Right kidney (tissue), 1 donor: ENCODE data around the gene IDI2.
A peak's percentile ranks its signal among the peaks of the same experiment; 100 is the strongest.

ENCODE experiments used
- DNase-seq: peaks from one replicate; pipeline ENCODE4 v3.0.0-alpha.2; 2016

Gene IDI2

DNA sequence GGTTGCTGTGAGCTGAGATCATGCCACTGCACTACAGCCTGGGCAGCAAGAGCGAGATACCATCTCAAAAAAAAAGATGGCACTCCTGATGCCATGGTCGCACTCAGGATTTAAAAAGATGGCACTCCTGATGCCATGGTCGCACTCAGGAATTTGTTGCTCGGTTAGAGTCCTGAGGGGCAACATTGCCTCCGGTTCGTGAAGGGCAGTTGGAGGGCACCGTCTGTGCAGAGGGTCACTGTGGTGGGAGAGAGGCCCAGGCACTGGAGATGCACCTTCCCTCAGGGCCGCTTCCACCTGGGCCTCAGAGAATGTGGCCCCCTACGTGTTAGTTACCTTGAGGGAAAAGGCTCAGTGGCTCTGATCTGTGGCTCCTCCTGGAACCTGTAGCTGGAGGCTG lies 19.1 kb downstream of the IDI2 start:
- no peak for DNase-seq

GRCh38 chr10:1003884-1004670 lies 21.6 kb downstream of the IDI2 start:
- DNase-seq, result no peak

GRCh38 chr10:1002425-1003006 lies 23.1 kb downstream of the IDI2 start:
- DNase-seq, result no peak

GRCh38 chr10:997266-998022 lies 28.2 kb downstream of the IDI2 start:
- no peak for DNase-seq

GRCh38 chr10:996031-996430 lies 29.6 kb downstream of the IDI2 start:
- DNase-seq, result no peak

DNA sequence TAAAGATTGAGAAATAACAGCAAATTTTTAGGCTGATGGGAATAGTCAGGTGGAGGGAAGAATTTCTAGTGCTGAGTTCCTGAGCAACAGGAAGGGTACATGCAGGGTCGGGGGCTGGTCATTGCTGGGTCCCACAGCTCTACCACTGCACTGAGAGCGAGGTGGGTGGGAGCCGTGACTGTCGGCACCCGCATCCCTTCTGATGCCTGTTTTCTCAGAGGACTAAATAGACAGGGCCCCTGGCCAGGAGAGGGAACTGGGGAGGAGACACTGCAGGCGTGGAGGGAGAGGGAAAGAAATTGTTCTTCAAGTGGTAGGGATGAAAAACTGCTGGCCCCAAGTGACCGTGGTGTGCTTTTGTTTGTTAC lies 30.1 kb downstream of the IDI2 start:
- no peak for DNase-seq

- no peak for DNase-seq
Observed at GRCh38 chr10:994836-995558, 30.7 kb downstream of the IDI2 start.

DNA sequence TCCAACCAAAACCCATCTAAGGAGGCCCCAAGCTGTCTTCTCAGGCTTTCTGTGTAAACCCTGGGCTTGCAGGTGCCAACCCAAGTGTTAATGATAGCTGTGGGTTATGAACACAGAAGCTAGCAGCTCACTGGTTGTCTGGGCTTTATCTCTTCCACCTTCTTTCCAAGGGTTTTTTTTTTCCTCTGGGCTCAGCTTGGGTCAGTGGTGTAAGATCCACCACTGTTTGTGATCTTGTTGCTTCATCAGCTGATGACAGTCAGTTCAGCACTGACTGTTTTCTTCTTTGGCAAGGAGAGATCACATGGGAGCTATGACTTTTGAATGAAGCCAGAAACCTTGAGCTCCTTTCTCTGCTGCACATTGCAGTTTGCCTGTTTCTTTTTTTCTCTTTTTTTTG lies 32.8 kb downstream of the IDI2 start:
- no peak for DNase-seq

DNA sequence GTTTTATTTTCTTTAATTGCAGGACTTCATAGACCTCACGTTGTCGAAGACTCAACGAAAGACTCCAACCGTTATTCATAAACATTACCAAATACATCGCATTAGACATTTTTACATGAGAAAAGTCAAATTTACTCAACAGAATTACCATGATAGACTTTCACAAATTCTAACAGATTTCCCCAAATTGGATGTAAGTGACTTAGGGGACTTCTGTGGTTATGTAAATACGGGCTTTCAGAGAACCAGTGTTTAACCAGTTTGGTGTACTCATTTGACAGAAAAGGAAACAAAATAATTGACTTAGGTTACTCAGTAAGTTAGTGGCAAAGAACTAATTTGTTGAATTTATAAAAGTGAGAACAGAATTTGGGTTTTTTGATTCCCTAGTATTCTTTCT lies 33.2 kb downstream of the IDI2 start:
- no peak for DNase-seq

DNA sequence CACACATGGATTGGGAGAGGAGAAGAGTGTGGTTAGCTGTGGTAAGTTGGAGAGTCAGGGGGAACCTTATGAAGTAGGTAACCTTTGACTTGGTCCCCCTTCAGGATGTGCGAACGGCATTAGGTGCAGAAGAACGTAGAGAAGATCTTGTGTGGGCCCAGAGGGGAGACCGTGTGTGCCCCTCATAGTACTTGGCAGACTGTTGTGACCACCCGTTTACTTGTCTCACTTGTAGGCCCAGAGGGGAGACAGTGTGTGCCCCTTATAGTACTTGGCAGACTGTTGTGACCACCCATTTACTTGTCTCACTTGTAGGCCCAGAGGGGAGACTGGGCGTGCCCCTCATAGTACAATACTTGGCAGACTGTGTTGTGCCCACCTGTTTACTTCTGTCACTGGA lies 34.9 kb downstream of the IDI2 start:
- no peak for DNase-seq

DNA sequence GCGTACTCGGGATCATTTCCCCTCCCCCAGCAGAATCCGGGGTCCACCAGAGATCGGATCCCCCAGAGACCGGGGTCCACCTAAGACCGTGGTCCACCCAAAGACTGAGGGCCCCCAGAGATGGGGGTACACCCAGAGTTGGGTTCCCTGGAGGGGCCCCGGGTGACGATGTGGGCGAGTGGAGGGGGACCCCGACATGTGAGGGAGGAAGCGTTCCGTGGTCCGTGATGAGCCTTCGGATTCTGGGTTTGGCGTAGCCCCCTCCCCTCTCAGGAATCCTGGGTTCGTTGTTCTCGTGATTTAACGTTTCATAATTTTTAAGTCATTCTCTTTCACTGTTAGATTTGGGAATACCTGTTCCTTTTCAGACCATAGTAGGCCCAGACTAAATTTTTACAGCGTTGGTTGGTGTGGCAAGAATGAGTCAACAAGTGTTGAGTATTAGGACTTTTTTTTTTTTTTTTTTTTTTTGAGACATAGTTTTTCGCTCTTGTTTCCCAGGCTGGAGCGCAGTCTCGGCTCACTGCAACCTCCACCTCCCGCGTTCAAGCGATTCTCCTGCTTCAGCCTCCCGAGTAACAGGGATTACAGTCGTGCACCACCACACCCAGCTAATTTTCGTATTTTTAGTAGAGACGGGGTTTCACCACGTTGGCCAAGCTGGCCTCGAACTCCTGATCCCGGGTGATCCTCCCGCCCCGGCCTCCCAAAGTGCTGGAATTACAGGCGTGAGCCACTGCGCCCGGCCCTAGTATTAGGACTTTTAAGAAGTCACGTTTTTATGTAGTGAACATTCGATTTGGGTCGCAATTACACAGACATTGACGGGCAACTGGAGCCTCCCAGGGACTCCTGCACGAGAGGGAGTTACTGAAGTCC lies 36.8 kb downstream of the IDI2 start:
- DNase-seq, result no peak

DNA sequence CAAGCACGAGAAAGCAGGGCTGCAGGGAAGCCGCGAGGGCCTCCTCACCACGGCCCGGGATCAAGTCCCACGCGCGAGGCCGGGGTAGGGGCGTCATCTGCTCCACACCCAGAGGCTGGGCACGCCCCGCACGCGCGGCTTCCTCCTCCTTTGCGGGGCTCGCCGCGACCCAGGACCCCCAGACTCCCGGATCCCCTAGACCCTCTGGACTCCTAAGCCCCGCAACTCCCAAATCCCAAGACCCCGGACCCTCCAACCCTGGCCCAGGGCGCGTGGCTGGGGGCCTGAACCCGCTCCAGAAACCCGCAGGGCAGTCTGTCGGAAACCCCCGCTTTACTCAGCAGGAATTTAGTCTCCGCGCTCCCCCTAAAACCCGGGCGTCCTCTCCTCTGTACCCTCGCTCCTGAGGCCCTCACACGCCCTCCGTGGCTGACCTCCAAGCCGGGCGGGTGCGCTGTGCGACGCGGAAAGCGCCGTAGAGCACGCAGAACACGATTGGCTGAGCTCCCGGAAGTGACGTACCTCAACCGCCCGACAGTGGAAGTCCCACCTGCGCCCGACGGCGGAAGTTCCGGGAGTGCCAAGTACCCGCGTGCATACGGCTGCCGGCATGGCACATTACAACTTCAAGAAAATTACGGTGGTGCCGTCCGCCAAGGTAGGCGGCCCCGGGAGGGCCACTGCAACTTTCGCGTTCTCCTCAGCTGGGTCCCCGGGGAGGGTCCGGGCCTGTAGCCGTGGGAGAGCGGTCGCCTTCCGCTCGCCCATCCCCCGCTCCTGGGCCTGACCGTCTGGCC lies 37.6 kb downstream of the IDI2 start, which contains the start of gene GTPBP4:
Gene GTPBP4 (plus strand): TSS at position 565 of the 797 bp plus-strand sequence. CDS start 46 bp downstream, at position 611.
- peak; percentile 92 for DNase-seq

GRCh38 chr10:987620-987869 lies 38.1 kb downstream of the IDI2 start:
- no peak for DNase-seq

DNA sequence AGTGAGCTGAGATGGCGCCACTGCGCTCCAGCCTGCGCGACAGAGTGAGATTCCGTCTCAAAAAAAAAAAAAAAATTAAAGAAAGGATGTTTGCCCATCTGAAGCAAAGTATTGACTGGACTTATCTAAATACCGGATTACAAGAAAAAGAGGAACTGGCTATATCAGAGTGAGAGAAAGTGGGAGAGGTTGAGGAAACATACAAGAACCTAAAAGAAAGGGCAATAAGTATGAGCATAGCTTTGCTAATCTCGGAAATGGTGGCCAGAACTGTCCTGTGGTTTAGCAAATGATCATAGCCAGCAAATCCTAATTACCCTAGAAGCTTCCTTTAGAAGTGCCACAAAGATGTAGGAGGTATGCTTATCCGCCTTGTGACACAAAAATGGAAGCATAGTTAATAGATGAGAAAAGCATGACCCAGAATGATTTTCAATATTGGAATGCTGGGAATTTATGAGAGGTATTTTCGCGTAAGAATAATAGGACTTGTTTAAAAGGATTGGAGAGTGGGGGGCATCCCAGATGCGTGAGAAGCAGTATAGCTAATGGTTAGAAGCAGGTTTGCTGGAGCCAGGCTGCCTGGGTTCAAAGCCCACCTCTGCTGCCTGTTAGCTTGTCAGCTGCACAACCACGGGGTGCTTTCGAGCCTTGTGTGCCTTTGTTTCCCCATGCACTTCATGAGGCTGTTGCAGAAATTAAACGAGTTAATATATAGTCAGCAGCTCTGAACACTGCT lies 38.6 kb downstream of the IDI2 start:
- DNase-seq, result no peak

GRCh38 chr10:986137-986825 lies 39.4 kb downstream of the IDI2 start:
- DNase-seq, result no peak

- DNase-seq, result no peak
Observed at GRCh38 chr10:985361-985760, 40.3 kb downstream of the IDI2 start.

GRCh38 chr10:983971-984655 lies 41.5 kb downstream of the IDI2 start:
- no peak for DNase-seq

GRCh38 chr10:983401-983800 lies 42.3 kb downstream of the IDI2 start:
- DNase-seq, result no peak

- DNase-seq, result no peak
Observed at GRCh38 chr10:980468-981093, 45.1 kb downstream of the IDI2 start.
